OCI-LY3 (cell line): Measurements from ENCODE around the gene RNF141.

ENCODE experiments used
- EZH2phosphoT487 ChIP-seq: fragments of 200-600 bp; shearing (Covaris generic); IDR thresholded peaks from 2 replicates; pipeline ENCODE4 v1.6.1; 2018; ENCODE audit warnings: antibody characterized with exemption, mixed run types, low read depth
- TF ChIP-seq, protein P1 (sequence below): fragments of 200-600, 300-600 bp; sonication (generic); IDR thresholded peaks from 2 replicates; pipeline ENCODE4 v1.5.1; 2014; ENCODE audit warnings: antibody characterized with exemption, low read length, low read depth

DNA sequence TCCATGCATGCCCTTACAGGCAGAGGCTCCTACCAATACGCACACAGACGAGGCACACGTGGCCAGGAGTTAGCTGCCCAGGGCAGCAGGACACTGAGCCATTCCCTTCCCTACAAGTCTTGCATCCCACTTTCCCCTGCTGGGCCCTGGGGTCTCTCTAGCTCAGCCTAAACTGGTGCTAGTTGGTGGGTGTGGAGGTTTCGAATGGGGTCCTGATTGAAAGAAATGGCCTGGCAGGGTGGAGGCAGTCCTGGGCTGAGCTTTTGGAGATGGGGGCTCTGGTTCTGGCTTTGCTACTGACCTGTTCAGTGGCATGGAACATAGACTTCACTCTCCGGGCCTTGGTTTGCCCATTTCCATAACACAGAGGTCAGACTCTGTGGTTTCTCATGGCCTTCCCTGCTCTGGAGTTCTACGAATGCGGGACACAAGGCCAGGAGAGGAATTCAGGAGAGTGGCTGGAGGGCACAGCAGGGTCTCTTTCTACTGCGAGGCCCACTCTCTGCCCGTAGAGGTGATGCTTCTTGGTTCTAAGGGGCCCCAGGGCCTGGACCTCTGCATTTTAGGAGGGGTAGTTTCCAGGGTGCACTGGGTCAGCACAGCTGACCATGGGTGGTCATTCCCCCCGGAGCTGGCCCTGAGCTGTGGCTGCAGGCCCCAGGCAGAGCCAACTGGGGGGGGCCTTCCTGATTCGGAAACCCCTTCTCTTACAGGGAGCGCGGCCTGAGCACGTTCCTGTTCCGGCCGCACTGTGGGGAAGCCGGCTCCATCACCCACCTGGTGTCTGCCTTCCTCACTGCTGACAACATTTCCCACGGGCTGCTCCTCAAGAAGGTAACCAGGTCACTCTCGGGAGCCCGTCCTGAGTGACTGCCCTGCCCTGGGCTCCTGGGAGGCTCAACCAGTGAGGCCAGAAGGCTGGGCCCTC, 40.0 kb downstream of the RNF141 start:
- TF ChIP-seq, protein P1, sequence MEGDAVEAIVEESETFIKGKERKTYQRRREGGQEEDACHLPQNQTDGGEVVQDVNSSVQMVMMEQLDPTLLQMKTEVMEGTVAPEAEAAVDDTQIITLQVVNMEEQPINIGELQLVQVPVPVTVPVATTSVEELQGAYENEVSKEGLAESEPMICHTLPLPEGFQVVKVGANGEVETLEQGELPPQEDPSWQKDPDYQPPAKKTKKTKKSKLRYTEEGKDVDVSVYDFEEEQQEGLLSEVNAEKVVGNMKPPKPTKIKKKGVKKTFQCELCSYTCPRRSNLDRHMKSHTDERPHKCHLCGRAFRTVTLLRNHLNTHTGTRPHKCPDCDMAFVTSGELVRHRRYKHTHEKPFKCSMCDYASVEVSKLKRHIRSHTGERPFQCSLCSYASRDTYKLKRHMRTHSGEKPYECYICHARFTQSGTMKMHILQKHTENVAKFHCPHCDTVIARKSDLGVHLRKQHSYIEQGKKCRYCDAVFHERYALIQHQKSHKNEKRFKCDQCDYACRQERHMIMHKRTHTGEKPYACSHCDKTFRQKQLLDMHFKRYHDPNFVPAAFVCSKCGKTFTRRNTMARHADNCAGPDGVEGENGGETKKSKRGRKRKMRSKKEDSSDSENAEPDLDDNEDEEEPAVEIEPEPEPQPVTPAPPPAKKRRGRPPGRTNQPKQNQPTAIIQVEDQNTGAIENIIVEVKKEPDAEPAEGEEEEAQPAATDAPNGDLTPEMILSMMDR, result no peak
- TF ChIP-seq EZH2phosphoT487, result no peak
